B cell (primary cell): ENCODE data around the gene IL1A. TPM values are rescaled to one million over a fixed set of nuclear protein-coding genes. Genes with fewer than 3 reads are reported as not detected.

Source experiments
- ATAC-seq: fragments of 200-7000 bp; cut with Tn5 transposase; one replicate; pipeline ENCODE4 v1.10.0; 2021; ENCODE audit warnings: low read depth, mild to moderate bottlenecking, moderate number of reproducible peaks, moderate library complexity
- CTCF ChIA-PET: fragments of 350-600 bp; sonication (Branson Sonifier 250); formaldehyde crosslinking; loops from one replicate; lab custom pipeline; 2021; ENCODE audit warnings: antibody characterized with exemption, inconsistent platforms; lab: Charles Lee
- POLR2A ChIA-PET: fragments of 350-600 bp; sonication (Branson Sonifier 250); formaldehyde crosslinking; loops from one replicate; lab custom pipeline; 2021; ENCODE audit warnings: antibody characterized with exemption; lab: Charles Lee
- DNase-seq: peaks from one replicate; pipeline ENCODE4 v3.0.0; 2013
- H2AFZ ChIP-seq: 2 replicates; pipeline ENCODE4 v1.6.1; 2012; ENCODE audit warnings: mild to moderate bottlenecking, low read depth, low read length; ENCODE audit not compliant: insufficient read depth, poor library complexity, severe bottlenecking
- H3K27ac ChIP-seq, 2 donors: 1 replicate in 1 of 2; 2 replicates in 1 of 2; pipeline ENCODE4 v1.5.1; 2012 to 2013; ENCODE audit warnings: low read length in 2 of 2, mild to moderate bottlenecking in 2 of 2, moderate library complexity in 1 of 2
- H3K27me3 ChIP-seq, 4 experiments: fragments of 200-600 bp in 1 of 4; sonication (generic) in 1 of 4; replicated peaks in 1 of 4; 1 replicate in 2 of 4; 2 replicates in 2 of 4; pipeline versions ENCODE4 v1.6.1 to v1.7.0; 2013 to 2016; ENCODE audit warnings: low read length in 3 of 4, mild to moderate bottlenecking in 2 of 4, mixed read lengths in 1 of 4, moderate library complexity in 1 of 4; ENCODE audit not compliant: insufficient read depth in 4 of 4, control insufficient read depth in 3 of 4; ENCODE audit errors: control extremely low read depth in 1 of 4
- H3K36me3 ChIP-seq, 2 experiments: replicated peaks in 1 of 2; 1 replicate in 1 of 2; 2 replicates in 1 of 2; pipeline versions ENCODE4 v1.6.1 to v1.7.1; 2013; ENCODE audit warnings: low read length in 1 of 2; ENCODE audit not compliant: insufficient read depth in 2 of 2, control insufficient read depth in 1 of 2; ENCODE audit errors: control extremely low read depth in 1 of 2, extremely low read depth in 1 of 2
- H3K4me1 ChIP-seq, 2 donors: fragments of 200-600 bp in 1 of 2; sonication (generic) in 1 of 2; 1 replicate in 1 of 2; 2 replicates in 1 of 2; pipeline versions ENCODE4 v1.5.1 to v1.6.1; 2013 to 2017; ENCODE audit warnings: low read length in 2 of 2; ENCODE audit not compliant: control insufficient read depth in 2 of 2, insufficient read depth in 2 of 2
- H3K4me2 ChIP-seq: replicated peaks from 2 replicates; pipeline ENCODE3; 2012; ENCODE audit warnings: mild to moderate bottlenecking, low read depth, low read length; ENCODE audit not compliant: poor library complexity, severe bottlenecking
- H3K4me3 ChIP-seq, 5 experiments: fragments of 200-600 bp in 1 of 5; sonication (generic) in 1 of 5; 1 replicate in 3 of 5; 2 replicates in 2 of 5; pipeline versions ENCODE4 v1.5.1 to v1.7.0; 2011 to 2016; ENCODE audit warnings: low read length in 4 of 5, mild to moderate bottlenecking in 4 of 5, low read depth in 2 of 5, control low read depth in 1 of 5, moderate library complexity in 1 of 5; ENCODE audit not compliant: insufficient read depth in 1 of 5; ENCODE audit errors: control extremely low read depth in 1 of 5, extremely low read depth in 1 of 5
- H3K79me2 ChIP-seq: fragments of 200-600 bp; sonication (generic); one replicate; pipeline ENCODE4 v1.6.0; 2016; ENCODE audit warnings: low read length; ENCODE audit not compliant: control insufficient read depth, insufficient read depth
- H3K9ac ChIP-seq: fragments of 200-600 bp; sonication (generic); 2 replicates; pipeline ENCODE4 v1.6.1; 2017; ENCODE audit warnings: mild to moderate bottlenecking, low read length, moderate library complexity
- H3K9me3 ChIP-seq, 3 donors: one replicate each; pipeline versions ENCODE4 v1.6.1 to v1.7.1; 2013; ENCODE audit warnings: low read length in 2 of 3; ENCODE audit not compliant: control insufficient read depth in 2 of 3, insufficient read depth in 1 of 3; ENCODE audit errors: control extremely low read depth in 1 of 3
- H4K20me1 ChIP-seq: 2 replicates; pipeline ENCODE4 v1.6.0; 2012; ENCODE audit warnings: mild to moderate bottlenecking, low read length; ENCODE audit not compliant: insufficient read depth, control insufficient read depth, poor library complexity, severe bottlenecking
- H3K27ac Mint-ChIP-seq: one replicate; pipeline ENCODE4 v1.8.0; 2021; ENCODE audit warnings: mixed read lengths
- H3K27me3 Mint-ChIP-seq: one replicate; pipeline ENCODE4 v1.8.0; 2021; ENCODE audit warnings: mixed read lengths
- H3K4me1 Mint-ChIP-seq: one replicate; pipeline ENCODE4 v1.8.0; 2021; ENCODE audit warnings: mixed read lengths
- H3K4me3 Mint-ChIP-seq: one replicate; pipeline ENCODE4 v1.8.0; 2021; ENCODE audit warnings: mixed read lengths
- H3K9me3 Mint-ChIP-seq: one replicate; pipeline ENCODE4 v1.8.0; 2022; ENCODE audit warnings: mixed read lengths; ENCODE audit not compliant: insufficient read depth
- EZH2 ChIP-seq: IDR thresholded peaks from 2 replicates; pipeline ENCODE4 v1.6.1; 2012; ENCODE audit warnings: borderline replicate concordance, low read depth, mild to moderate bottlenecking, moderate library complexity, low read length; ENCODE audit not compliant: insufficient read depth, poor library complexity, severe bottlenecking
- WGBS: methylation state at CpG from one replicate; pipeline ENCODE4 v1.1.5; 2013; ENCODE audit warnings: missing lambda C conversion rate; ENCODE audit not compliant: insufficient coverage; 5-methylcytosine and 5-hydroxymethylcytosine counted together
- intact Hi-C: fragments of 100-400 bp; cut with micrococcal nuclease; formaldehyde crosslinking; loops from one replicate; pipeline ENCODE4 v1.10.0; 2022
- polyA plus RNA-seq: library from polyadenylated mRNA; depleted of rRNA; stranded (reverse); fragments of >200 nt; gene quantifications from 2 replicates; pipeline ENCODE4 v1.2.3, GENCODE V29; 2012
- total RNA-seq, 2 donors: library from RNA; stranded (reverse); fragments of 120-200 nt in 1 of 2; gene quantifications; 1 replicate in 1 of 2; 2 replicates in 1 of 2; pipeline versions ENCODE4 v1.2.3 to v1.2.4, GENCODE V29; 2013 to 2022
- TF ChIP-seq, protein P1 (sequence below): fragments of 200-600 bp; IDR thresholded peaks from one replicate; pipeline ENCODE4 v1.8.0; 2022; ENCODE audit warnings: antibody characterized with exemption, mild to moderate bottlenecking

The IL1A gene
- total and polyA plus RNA-seq, 2 donors (not counting 1 experiment from before 2014, with no cell fraction given): 0.15 TPM; not detected in 1

DNA sequence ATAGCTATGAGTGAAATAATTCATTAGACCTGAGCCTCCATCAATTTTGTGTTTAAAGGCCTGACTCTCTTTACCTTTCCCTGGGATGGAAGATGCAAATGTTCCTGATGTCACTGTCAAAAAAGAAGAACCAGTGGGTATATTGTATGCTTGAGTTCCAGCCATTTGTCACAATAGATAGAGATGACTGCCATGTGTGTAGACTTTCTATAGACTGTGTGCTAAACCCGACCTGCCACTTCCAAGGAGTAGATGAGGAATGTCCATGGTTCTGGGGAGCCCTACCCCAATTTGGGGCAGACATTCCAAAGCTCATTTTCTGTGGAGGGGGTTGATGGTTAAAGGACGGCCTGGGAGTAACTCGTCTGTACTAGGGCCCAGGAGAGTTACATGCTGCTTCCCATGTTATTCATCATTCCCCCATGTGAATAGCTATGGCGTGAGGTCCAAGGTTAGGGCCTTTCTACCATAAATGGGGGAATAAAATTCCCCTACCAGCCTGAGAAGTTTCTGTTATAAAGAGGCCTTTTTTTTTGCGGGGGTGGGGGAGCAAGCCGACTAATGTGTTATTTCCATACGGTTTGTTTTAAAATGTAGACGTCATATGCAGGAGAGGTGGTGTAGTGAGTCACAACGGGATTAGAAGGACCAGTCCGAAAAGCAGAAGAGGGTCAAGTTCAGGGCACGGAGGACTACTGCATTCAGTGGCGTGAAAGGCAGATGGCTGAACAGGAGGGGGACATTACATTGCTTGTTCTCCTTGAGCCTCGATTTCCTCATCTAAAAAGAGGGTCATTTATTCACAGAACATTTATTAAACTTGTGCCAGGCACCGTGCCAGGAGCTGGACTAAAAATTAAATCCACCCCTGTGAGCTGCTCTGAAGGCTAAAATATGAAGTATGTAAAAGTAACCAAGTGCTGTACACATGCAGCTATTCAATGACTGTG, 28.3 kb upstream of the IL1A start:
- Histone ChIP-seq H2AFZ (peak overlapping the region; percentile 50), H3K27me3 (no peaks in the 10 kb centered on the region), H3K4me3 (no peak overlapping the region), H3K9ac (no peak overlapping the region), H3K36me3 (no peaks in the 10 kb centered on the region), H3K4me1 (peaks cover 11 to 14% of the 10 kb centered on the region in 2 donors), H3K27ac (no peak overlapping the region), H3K4me2 (peak overlapping the region; percentile 2), H3K9me3 (peaks cover 0 to 4% (median 0%) of the 10 kb centered on the region in 3 donors), H4K20me1 (no peaks in the 10 kb centered on the region), H3K79me2 (no peaks in the 10 kb centered on the region)
- peaks cover 17% of the 10 kb centered on the region for H3K4me1 Mint-ChIP-seq
- H3K9me3 Mint-ChIP-seq: peaks cover 4% of the 10 kb centered on the region
- ChIA-PET CTCF (no interaction called here), POLR2A (no interaction called here)
- WGBS: 56% methylated on average over 8 of the region's 14 CpGs
- H3K27me3 Mint-ChIP-seq: no peaks in the 10 kb centered on the region
- intact Hi-C loops: no loop called here
- TF ChIP-seq EZH2: no peak
- TF ChIP-seq, protein P1, sequence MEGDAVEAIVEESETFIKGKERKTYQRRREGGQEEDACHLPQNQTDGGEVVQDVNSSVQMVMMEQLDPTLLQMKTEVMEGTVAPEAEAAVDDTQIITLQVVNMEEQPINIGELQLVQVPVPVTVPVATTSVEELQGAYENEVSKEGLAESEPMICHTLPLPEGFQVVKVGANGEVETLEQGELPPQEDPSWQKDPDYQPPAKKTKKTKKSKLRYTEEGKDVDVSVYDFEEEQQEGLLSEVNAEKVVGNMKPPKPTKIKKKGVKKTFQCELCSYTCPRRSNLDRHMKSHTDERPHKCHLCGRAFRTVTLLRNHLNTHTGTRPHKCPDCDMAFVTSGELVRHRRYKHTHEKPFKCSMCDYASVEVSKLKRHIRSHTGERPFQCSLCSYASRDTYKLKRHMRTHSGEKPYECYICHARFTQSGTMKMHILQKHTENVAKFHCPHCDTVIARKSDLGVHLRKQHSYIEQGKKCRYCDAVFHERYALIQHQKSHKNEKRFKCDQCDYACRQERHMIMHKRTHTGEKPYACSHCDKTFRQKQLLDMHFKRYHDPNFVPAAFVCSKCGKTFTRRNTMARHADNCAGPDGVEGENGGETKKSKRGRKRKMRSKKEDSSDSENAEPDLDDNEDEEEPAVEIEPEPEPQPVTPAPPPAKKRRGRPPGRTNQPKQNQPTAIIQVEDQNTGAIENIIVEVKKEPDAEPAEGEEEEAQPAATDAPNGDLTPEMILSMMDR: no peak
- DNase-seq (no peak), ATAC-seq (no peak)
- peak overlapping the region; percentile 28 for H3K27ac Mint-ChIP-seq
- peak overlapping the region; percentile 11 for H3K4me3 Mint-ChIP-seq

DNA sequence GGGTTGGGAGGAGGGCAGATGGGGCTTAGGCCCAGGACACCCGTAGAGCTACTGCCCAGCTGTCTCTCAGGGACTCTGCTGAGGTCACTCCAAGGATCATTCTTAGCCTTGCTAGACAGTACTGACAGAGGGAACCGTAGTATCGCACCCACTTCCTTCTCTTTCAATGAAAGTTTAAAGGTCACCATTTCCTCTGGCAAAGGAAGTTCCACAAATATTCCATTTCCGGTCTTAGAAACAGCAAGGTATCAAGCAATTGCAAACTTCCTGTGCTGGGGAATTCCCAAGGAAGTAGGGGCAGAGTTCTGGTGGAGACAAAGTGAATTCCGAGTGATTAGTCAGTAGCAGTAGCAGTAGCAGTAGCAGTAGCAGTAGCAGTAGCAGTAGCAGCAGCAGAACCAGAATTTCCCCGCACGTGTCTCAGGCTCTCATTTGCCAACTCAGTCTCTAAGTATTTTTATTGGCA, 27.6 kb upstream of the IL1A start:
- no peak overlapping the region for H3K9ac ChIP-seq
- Mint-ChIP-seq H3K27me3 (no peaks in the 10 kb centered on the region), H3K4me1 (peaks cover 17% of the 10 kb centered on the region), H3K27ac (peak overlapping the region; percentile 28), H3K4me3 (peak overlapping the region; percentile 27), H3K9me3 (peaks cover 6% of the 10 kb centered on the region)
- H3K9me3 ChIP-seq: peaks cover 0 to 4% (median 2%) of the 10 kb centered on the region in 3 donors
- ATAC-seq (peak; percentile 31), DNase-seq (no peak)
- no peak overlapping the region for H3K4me3 ChIP-seq
- H3K27ac ChIP-seq: no peak overlapping the region
- WGBS: 57% methylated on average over 4 of the region's 7 CpGs
- TF ChIP-seq, protein P1: no peak
- no peaks in the 10 kb centered on the region for H4K20me1 ChIP-seq
- no peaks in the 10 kb centered on the region for H3K79me2 ChIP-seq
- intact Hi-C loops: no loop called here
- no peaks in the 10 kb centered on the region for H3K36me3 ChIP-seq
- ChIA-PET CTCF (no interaction called here), POLR2A (no interaction called here)
- peaks cover 11 to 14% of the 10 kb centered on the region in 2 donors for H3K4me1 ChIP-seq
- no peaks in the 10 kb centered on the region for H3K27me3 ChIP-seq
- peak overlapping the region; percentile 50 for H2AFZ ChIP-seq
- H3K4me2 ChIP-seq: peak overlapping the region; percentile 2
